GM21360 (cell line): ENCODE measurements around the gene ZNF660.
"Not testable (repeated sequence)": the region's sequence is repeated elsewhere in the genome, so short reads cannot be mapped to it uniquely, and the experiment has no call there.

Experiments
- ATAC-seq: cut with Tn5 transposase; IDR thresholded peaks from one replicate; pipeline ENCODE4 v1.9.1; 2021; ENCODE audit warnings: mild to moderate bottlenecking, moderate library complexity; ENCODE audit not compliant: unreplicated experiment

The ZNF660 gene

GRCh38 chr3:44584646-44585501 is at the start of gene ZNF660:
ZNF660 (plus strand) TSS chr3:44584964; CDS start chr3:44594194, 9,230 bp downstream.
- no peak for ATAC-seq

DNA sequence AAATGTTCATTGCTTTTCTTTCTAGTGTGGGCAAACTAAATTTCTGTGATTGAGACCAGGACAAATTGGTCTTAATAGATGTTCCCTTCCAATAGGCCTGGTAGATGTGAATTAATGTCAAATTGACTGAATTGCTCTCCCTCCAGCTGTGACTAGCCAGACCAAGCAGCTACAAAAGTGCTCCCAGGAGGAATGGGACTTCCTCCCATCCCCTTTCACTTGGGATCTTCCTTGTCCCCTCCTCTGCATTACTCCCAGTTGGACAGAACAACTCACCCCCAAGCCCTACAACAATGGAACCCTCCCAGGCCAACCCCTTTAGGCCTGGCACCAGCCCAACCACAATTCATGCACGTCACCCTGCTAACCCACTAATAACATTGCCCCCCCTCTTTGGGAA is 49.4 kb upstream of the ZNF660 start:
- no peak for ATAC-seq

DNA sequence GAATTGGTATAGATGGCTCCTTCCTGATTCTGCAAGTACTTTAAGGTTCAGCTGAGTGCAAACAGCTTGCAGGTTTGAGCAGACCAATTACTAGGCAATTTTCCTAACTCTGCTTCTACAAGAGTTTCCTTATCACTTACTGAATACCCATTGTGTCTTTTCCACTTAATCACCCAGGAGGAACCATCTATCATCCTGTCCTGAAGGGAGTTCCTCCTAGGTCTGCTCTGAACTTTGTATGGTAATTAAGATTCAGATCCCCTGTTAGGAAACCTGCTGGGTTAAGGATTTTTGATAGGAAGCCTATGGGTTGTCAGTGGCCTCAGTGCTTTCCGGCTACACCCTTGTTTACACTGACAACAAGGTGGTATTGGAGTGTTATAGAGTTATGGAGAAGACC is 40.0 kb upstream of the ZNF660 start:
- not testable (repeated sequence) for ATAC-seq

- ATAC-seq: peak; percentile 46
These were observed 29.9 kb upstream of the ZNF660 start, which contains the start of gene ZKSCAN7 for GRCh38 chr3:44554626-44555592. ZKSCAN7 (plus strand) TSS chr3:44555193; CDS start chr3:44557048, 1,855 bp downstream.

- ATAC-seq: no peak
These were observed 29.0 kb upstream of the ZNF660 start for GRCh38 chr3:44555723-44556122.

- ATAC-seq: no peak
These were observed 27.7 kb upstream of the ZNF660 start for GRCh38 chr3:44557074-44557473.

- no peak for ATAC-seq
These were observed 23.7 kb upstream of the ZNF660 start for GRCh38 chr3:44561076-44561475.

- no peak for ATAC-seq
These were observed 22.6 kb upstream of the ZNF660 start for GRCh38 chr3:44562147-44562546.

DNA sequence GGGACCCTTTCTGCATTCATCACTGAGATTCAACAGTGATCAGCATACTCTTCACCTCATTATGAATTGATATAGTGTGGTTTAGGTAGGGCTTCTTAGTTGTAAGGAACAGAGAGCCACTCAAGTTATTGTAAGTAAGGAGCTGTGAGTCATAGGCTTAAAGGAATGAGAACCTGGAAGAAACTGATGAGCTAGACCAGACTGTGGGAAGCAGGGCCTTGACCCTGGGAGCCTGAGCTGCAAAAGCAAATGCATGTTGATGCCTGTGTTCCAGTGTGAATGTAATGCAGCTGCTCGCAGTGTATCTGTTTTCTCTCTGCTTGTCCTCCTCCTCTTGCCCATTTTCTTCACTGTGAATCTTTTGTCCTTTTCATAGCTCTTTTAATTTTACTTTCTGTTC is 16.2 kb upstream of the ZNF660 start:
- ATAC-seq: no peak

DNA sequence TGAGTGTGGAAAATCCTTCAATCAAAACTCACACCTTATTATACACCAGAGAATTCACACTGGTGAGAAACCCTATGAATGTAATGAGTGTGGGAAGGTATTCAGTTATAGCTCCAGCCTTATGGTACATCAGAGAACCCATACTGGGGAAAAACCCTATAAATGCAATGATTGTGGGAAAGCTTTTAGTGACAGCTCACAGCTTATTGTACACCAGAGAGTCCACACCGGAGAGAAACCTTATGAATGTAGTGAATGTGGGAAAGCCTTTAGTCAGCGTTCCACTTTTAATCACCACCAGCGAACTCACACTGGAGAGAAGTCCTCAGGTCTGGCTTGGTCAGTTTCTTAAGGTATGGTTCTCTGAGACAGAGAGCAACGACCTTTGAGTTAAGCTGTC is 13.7 kb upstream of the ZNF660 start:
- no peak for ATAC-seq

DNA sequence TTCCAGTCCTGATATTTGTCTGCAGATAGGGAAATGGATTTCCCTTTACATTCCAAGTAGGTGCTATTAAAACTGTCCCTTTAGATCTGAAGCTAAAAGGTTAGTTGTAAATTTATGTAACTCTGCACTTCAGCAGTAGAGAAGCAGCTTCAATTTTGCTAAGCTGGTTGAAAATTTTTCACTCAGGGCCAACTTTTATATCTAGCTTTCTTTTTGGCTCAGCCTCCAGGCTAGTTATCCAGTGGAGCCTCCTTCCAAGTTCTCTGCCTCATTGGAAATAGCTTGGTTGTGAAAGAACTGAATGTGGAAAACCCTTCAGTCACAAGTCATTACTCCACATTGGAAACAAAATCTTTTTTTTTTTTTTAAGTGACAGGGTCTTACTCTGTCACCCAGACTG is 8.2 kb upstream of the ZNF660 start:
- ATAC-seq: no peak

GRCh38 chr3:44577354-44577952 is 7.3 kb upstream of the ZNF660 start:
- not testable (repeated sequence) for ATAC-seq

DNA sequence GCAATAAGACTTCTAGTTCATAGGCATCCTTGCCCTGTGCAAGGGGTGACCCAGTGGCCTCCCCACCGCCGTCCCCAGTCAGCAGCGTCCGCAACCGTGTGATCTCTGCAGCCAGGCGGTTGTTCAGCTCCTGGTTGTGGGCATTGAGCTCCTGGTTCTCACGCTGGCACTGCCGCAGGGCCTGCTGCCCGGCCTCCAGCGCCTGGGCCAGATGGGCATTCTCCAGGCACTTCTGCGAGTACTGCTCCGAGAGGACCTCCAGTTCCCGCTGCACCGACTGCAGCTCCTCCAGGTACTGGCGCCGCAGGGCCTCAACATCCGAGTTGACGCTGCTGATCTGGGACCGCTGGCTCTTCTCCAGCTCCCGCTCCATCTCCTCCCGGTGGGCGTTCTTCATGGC is 6.4 kb upstream of the ZNF660 start:
- not testable (repeated sequence) for ATAC-seq

GRCh38 chr3:44578924-44579515 is 5.7 kb upstream of the ZNF660 start:
- ATAC-seq: not testable (repeated sequence)

- ATAC-seq: not testable (repeated sequence)
These were observed 5.0 kb upstream of the ZNF660 start for GRCh38 chr3:44579749-44580148.

GRCh38 chr3:44580971-44581370 is 3.8 kb upstream of the ZNF660 start:
- ATAC-seq: not testable (repeated sequence)

GRCh38 chr3:44596621-44597020 is 11.9 kb downstream of the ZNF660 start:
- no peak for ATAC-seq

- no peak for ATAC-seq
These were observed 17.0 kb downstream of the ZNF660 start for GRCh38 chr3:44601749-44602148.

DNA sequence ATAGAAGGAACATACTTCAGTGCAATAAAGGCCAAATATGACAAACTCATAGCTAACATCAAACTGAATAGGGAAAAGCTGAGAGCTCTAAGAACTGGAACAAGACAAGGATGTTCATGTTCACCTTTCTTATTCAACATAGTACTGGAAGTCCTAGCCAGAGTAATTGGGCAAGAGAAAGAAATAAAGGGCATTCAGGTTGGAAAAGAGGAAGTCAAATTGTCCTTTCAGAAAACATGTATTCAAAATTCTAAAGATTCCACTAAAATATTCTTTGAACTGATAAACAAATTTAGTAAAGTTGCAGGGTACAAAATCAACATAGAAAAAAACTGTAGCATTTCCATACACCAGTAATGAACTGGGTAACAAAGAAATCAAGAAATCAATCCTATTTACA is 27.9 kb downstream of the ZNF660 start:
- ATAC-seq: no peak

DNA sequence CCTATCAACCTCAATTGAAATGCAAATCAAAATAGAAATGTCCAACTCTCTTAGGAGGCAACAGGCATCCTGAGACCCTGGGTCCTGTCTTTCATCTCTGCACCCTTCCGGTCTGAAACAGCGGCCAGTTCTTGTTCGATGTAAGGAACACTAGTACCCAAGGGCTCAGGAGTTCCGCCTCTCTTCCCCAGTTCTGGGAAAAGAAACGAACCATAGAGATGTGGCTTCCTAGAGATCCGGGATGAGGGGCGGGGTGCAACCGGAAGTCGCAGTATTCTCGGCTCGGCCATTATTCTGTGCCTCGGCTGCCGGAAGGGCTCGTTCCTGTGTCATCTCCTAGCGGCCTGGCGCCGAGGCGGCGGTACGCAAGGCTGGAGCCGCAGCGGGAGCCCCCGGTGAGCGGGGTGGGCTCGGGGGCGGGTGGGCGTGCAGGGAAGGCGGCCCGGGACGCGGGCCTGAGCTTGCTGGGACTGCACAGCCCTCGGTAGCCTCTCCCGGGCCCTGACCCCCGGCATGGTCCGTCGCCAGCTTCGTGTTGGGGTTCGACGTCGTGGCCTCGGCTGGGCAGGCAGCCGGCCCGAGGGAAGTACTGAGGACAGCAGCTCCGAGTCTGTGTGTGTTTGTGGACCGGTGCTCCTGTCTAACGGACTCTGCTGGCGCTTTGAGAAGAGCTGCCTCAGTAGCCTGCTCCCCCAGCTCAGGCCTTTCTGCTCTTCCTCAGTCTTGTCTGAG is 40.2 kb downstream of the ZNF660 start, which contains the start of gene ZNF197:
TSS of gene ZNF197 (plus strand) at position 288 of the 732 bp plus-strand sequence. CDS start 4,119 bp downstream, outside the sequence.
- peak; percentile 85 for ATAC-seq
